HCT116 (cell line): ENCODE results near the gene JAG1.

Experiments used
- CBX3 ChIP-seq: IDR thresholded peaks from 2 replicates; pipeline ENCODE4 v1.6.1; 2012; ENCODE audit warnings: low read depth
- CEBPB ChIP-seq: IDR thresholded peaks from 2 replicates; pipeline ENCODE4 v1.6.1; 2012; ENCODE audit warnings: low read depth
- POLR2A ChIP-seq: IDR thresholded peaks from 2 replicates; pipeline ENCODE4 v1.7.0; 2011; ENCODE audit warnings: borderline replicate concordance; ENCODE audit not compliant: insufficient read depth, insufficient read length; ENCODE audit errors: extremely low read depth
- RAD21 ChIP-seq: IDR thresholded peaks from 2 replicates; pipeline ENCODE4 v1.6.1; 2012; ENCODE audit warnings: low read depth, mild to moderate bottlenecking
- TF ChIP-seq, protein P1 (sequence below), 3 experiments: fragments of 200-600 bp in 1 of 3; sonication (generic) in 1 of 3; IDR thresholded peaks in 2 of 3; conservative IDR thresholded peaks in 1 of 3; 2 replicates each; pipeline ENCODE4 v1.5.1; 2012 to 2017; ENCODE audit warnings: low read depth in 2 of 3, low read length in 2 of 3, antibody characterized with exemption in 1 of 3, borderline replicate concordance in 1 of 3, control low read depth in 1 of 3, mild to moderate bottlenecking in 1 of 3, mixed read lengths in 1 of 3, mixed run types in 1 of 3, moderate library complexity in 1 of 3; ENCODE audit not compliant: insufficient read depth in 1 of 3

DNA sequence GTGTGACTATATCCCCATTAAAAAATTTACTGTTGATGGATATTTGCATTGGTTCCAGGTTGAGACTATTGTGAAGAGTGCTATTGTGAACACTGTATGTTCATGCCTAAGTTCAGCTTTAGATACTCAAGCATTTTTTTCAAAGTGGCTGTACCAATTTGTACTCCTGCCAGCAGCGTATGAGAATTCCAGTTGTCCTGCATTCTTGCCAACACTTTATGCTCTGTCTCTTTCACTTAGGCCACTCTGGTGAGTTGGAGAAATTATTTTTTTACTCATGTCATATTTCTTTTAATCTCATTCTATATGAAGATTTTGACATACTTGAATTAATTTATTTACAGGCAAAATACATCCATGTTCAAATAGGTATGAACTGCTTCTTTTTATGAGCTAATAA is 76.2 kb downstream of the JAG1 start:
- TF ChIP-seq POLR2A: no peak
- no peak for TF ChIP-seq CBX3
- no peak for TF ChIP-seq RAD21
- TF ChIP-seq, protein P1, sequence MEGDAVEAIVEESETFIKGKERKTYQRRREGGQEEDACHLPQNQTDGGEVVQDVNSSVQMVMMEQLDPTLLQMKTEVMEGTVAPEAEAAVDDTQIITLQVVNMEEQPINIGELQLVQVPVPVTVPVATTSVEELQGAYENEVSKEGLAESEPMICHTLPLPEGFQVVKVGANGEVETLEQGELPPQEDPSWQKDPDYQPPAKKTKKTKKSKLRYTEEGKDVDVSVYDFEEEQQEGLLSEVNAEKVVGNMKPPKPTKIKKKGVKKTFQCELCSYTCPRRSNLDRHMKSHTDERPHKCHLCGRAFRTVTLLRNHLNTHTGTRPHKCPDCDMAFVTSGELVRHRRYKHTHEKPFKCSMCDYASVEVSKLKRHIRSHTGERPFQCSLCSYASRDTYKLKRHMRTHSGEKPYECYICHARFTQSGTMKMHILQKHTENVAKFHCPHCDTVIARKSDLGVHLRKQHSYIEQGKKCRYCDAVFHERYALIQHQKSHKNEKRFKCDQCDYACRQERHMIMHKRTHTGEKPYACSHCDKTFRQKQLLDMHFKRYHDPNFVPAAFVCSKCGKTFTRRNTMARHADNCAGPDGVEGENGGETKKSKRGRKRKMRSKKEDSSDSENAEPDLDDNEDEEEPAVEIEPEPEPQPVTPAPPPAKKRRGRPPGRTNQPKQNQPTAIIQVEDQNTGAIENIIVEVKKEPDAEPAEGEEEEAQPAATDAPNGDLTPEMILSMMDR (IDR thresholded peaks at IDR 0.05 in 2 of 3, conservative IDR thresholded peaks at IDR 0.05 in 1 of 3; ENCODE audit: borderline replicate concordance in 1 of 3, insufficient read depth in 1 of 3, low read depth in 2 of 3, low read length in 2 of 3): no peak
- no peak for TF ChIP-seq CEBPB
